ENCODE data around the gene CREB5. TPM values are rescaled to one million over a fixed set of nuclear protein-coding genes. Genes with fewer than 3 reads are reported as not detected.

Gene CREB5
- polyA plus RNA-seq, 6 donors from 2014 or later = 0.40 to 0.66 TPM; not detected in 4

- H3K4me1 Mint-ChIP-seq = peaks cover 22 to 29% (median 28%) of the 10 kb centered on the region in 3 donors
- H3K4me3 Mint-ChIP-seq = peak overlapping the region; percentile 86 to 98 (median 93)
- H3K27ac Mint-ChIP-seq = peak overlapping the region in 5 of 6 donors; percentile 50 to 98 (median 92)
- H3K9me3 Mint-ChIP-seq = peaks cover 0 to 4% (median 0%) of the 10 kb centered on the region in 7 donors
- peaks cover 54 to 87% (median 78%) of the 10 kb centered on the region in 3 donors for H3K27me3 Mint-ChIP-seq
- no peak for DNase-seq
- no peaks in the 10 kb centered on the region for H3K36me3 Mint-ChIP-seq
- peak; percentile 12 to 28 for ATAC-seq (ENCODE audit: low read depth in 2 of 2)
These were observed 2.3 kb upstream of the CREB5 start for GRCh38 chr7:28409716-28410627.

DNA sequence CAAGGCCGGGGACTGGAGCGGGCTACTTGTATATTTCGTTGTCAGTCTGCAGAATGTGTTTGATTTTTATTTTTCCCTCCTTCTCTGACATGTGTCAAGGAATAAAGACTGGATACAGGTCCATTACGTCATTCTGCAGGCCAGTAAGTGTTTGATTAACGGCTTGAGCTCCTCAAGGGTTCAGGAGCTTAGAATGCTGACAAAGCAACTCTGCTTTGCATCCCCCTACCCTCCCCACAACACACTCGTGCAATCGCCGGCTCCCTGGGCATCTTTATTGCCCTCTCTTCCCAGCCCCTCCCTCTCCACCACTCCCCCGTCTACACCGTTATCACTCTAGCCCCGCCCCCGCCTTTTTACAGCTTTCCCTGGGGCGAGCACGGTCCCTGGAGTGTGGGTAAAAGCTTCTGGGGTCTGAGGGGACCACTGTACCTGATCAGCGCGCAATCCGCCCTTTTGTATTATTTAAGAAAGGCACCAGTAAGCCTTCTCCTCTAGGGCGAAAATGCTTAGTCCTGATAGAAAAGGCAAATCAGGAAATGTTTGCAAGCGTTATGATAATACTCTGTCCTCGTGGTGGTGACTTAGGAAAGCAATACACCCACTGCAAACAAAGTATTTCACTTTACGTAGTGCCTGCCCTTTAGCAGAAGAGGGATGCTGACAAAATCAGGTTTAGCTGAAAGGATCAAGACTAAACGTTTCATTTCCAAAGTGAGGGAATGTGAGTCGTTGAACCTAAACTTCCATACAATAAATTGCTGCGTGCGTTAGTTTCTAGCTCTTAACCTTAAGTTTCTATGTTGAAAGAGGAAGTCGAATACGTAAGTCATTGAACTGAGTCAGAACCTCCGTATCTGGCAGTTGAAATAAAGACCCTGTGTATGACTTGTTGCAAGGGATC, 1.4 kb upstream of the CREB5 start:
- peaks cover 61 to 89% (median 80%) of the 10 kb centered on the region in 3 donors for H3K27me3 Mint-ChIP-seq
- peaks cover 22 to 29% (median 28%) of the 10 kb centered on the region in 3 donors for H3K4me1 Mint-ChIP-seq
- H3K4me3 Mint-ChIP-seq = peak overlapping the region; percentile 86 to 95 (median 92)
- peaks cover 0 to 4% (median 0%) of the 10 kb centered on the region in 7 donors for H3K9me3 Mint-ChIP-seq
- H3K27ac Mint-ChIP-seq = peak overlapping the region in 4 of 6 donors; percentile 32 to 86 (median 64)
- no peaks in the 10 kb centered on the region for H3K36me3 Mint-ChIP-seq
- peak; percentile 56 to 63 for ATAC-seq (ENCODE audit: low read depth in 2 of 2)
- peak; percentile 38 for DNase-seq

DNA sequence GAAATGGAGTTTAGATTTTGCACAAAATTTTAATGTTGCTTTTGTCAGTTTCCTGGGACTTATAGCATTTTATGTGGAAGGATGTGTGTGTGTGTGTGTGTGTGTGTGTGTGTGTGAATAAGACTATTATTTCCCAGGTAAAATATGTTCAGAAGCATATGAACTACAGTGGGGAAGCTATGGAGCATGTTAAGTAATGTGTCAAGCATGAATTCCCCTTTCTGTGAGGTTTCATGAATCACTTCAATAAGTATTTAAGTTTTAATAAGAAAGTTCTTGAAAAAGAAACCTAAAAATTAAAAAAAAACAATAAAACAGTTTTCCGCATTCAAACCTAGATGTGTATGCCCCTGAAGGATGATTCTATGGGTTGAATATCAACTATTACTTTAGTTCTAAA, 693 bp downstream of the CREB5 start:
- peaks cover 0 to 4% (median 0%) of the 10 kb centered on the region in 7 donors for H3K9me3 Mint-ChIP-seq
- peaks cover 59 to 83% (median 73%) of the 10 kb centered on the region in 3 donors for H3K27me3 Mint-ChIP-seq
- DNase-seq (no peak), ATAC-seq (ENCODE audit: low read depth in 2 of 2) (no peak)
- peaks cover 22 to 29% (median 28%) of the 10 kb centered on the region in 3 donors for H3K4me1 Mint-ChIP-seq
- H3K36me3 Mint-ChIP-seq = no peaks in the 10 kb centered on the region
- H3K4me3 Mint-ChIP-seq = no peak overlapping the region
- H3K27ac Mint-ChIP-seq = peak overlapping the region in 1 of 6 donors; percentile 5

DNA sequence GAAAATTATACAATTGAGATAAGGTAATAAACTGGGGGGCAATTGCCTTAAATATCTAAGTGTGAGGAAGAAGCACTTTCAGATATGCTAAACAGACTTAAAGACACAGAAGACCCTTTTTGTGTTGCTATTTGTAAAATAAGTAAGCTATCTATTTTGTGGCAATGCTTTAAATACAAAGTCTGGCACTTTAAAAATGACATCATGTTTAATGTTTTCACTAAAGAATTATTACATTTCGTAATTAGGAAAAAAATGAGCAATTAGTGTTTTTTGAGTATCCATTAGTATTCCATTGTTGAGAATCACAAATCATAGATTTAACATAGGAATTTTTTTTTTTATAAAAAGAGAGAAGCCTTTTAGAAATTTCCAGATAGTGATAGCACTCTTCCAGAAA, 2.1 kb downstream of the CREB5 start:
- Mint-ChIP-seq H3K27me3 (peaks cover 53 to 69% (median 62%) of the 10 kb centered on the region in 3 donors), H3K36me3 (no peaks in the 10 kb centered on the region), H3K4me3 (no peak overlapping the region), H3K4me1 (peaks cover 13 to 19% (median 18%) of the 10 kb centered on the region in 3 donors), H3K9me3 (peaks cover 0 to 1% (median 0%) of the 10 kb centered on the region in 7 donors), H3K27ac (no peak overlapping the region)
- ATAC-seq (ENCODE audit: low read depth in 2 of 2) (no peak), DNase-seq (no peak)

DNA sequence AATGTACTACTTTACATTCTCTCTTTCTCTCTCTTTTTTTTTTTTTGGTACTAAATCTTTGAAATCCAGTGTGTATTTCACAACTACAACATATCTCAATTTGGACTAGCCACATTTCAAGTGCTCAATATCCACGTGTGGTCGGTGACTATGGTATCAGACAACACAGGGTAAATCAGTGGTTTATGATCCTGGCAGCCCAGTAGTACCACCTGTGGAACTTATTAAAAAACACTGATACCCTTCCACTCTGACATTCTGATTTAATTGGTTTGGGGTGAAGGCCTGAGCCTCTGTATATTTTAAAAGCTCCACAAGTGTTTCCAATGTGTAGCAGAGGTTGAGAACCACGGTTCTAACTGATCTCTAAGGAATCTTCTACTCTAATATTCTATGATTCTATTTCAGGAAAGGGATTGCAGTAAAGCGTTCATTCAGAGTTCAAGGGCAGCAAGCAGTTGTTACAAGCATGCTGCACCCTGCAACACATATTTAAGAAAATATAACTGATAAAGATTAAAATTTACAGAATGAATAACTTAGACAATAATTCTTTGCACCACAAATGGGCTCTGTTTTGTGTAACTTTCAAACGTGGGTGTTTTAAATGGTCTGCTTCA, 5.1 kb downstream of the CREB5 start:
- no peak for ATAC-seq (ENCODE audit: low read depth in 2 of 2)
- Mint-ChIP-seq H3K27ac (no peak overlapping the region), H3K9me3 (no peaks in the 10 kb centered on the region), H3K4me3 (no peak overlapping the region), H3K36me3 (no peaks in the 10 kb centered on the region), H3K27me3 (peaks cover 33 to 54% (median 36%) of the 10 kb centered on the region in 3 donors), H3K4me1 (no peaks in the 10 kb centered on the region)
- DNase-seq = no peak

- ATAC-seq (ENCODE audit: low read depth in 2 of 2) = no peak
- H3K4me3 Mint-ChIP-seq = no peak overlapping the region
- peaks cover 25 to 50% (median 34%) of the 10 kb centered on the region in 3 donors for H3K27me3 Mint-ChIP-seq
- H3K36me3 Mint-ChIP-seq = no peaks in the 10 kb centered on the region
- DNase-seq = no peak
- H3K27ac Mint-ChIP-seq = no peak overlapping the region
- no peaks in the 10 kb centered on the region for H3K4me1 Mint-ChIP-seq
- H3K9me3 Mint-ChIP-seq = no peaks in the 10 kb centered on the region
These were observed 6.0 kb downstream of the CREB5 start for GRCh38 chr7:28418311-28418710.

DNA sequence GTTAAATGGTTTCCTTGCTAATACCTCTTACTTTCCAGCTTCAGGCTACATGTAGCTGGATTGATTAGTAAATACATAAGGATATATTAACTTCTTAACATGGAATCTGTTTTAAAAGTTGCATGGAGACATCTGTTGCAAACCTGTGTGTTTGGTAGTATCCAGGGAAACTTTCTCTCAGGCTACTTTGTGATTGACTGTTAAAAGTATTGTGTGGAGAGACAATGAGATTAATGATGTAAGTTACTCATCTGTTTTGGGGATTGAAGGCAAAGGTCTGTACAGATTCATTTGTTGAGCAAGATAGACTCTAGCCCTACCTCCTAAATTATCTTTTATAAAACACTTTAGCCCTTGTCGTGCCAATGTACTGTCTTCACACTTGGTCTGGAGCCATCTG, 6.6 kb downstream of the CREB5 start:
- ATAC-seq (ENCODE audit: low read depth in 2 of 2) (no peak), DNase-seq (no peak)
- Mint-ChIP-seq H3K4me3 (no peak overlapping the region), H3K27me3 (peaks cover 21 to 45% (median 33%) of the 10 kb centered on the region in 3 donors), H3K27ac (no peak overlapping the region), H3K36me3 (no peaks in the 10 kb centered on the region), H3K4me1 (no peaks in the 10 kb centered on the region), H3K9me3 (no peaks in the 10 kb centered on the region)

DNA sequence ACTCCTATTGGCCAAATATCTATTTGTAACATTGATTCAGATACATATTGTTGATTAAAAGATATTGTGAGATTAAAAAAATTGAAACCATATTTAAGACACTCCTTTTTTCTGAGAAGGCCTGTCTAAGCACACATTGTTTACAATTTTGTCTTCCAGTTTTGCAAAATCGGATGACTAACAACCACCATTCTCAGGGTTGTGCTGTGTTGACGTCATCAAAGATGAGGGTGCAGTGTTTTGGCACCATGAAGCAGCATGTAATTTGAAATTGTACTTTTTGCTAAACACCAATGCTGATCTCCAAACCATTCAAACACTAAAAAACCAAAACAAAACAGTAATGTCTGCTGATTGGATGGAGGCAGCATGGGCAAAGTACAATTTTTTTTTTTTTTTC, 7.4 kb downstream of the CREB5 start:
- H3K36me3 Mint-ChIP-seq = no peaks in the 10 kb centered on the region
- no peak for ATAC-seq (ENCODE audit: low read depth in 2 of 2)
- H3K4me3 Mint-ChIP-seq = no peak overlapping the region
- H3K4me1 Mint-ChIP-seq = no peaks in the 10 kb centered on the region
- DNase-seq = no peak
- H3K27ac Mint-ChIP-seq = no peak overlapping the region
- peaks cover 20 to 41% (median 28%) of the 10 kb centered on the region in 3 donors for H3K27me3 Mint-ChIP-seq
- no peaks in the 10 kb centered on the region for H3K9me3 Mint-ChIP-seq

DNA sequence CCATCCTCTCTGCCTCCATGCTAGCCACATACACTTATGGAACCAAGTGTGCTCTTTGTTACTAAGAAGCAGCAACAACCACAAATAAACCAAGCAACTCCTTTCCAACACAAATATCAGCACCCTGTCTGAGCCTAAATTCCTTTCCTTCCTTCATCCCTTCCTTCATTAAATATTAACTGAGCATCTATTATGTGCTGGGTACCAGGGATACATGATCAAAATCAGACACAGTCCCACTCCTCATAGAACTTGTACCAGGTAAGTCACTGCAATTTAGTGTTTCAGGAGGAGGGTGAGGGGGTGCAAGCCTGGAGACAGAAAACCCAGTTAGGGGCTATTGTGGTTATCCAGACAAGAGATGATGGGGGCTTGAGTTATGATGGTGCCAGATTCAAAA, 10.8 kb downstream of the CREB5 start:
- Mint-ChIP-seq H3K27ac (no peak overlapping the region), H3K4me1 (no peaks in the 10 kb centered on the region), H3K27me3 (peaks cover 8 to 24% (median 20%) of the 10 kb centered on the region in 3 donors), H3K36me3 (no peaks in the 10 kb centered on the region), H3K4me3 (no peak overlapping the region), H3K9me3 (no peaks in the 10 kb centered on the region)
- ATAC-seq (ENCODE audit: low read depth in 2 of 2) (no peak), DNase-seq (no peak)

GRCh38 chr7:28423918-28424514, 11.7 kb downstream of the CREB5 start:
- Mint-ChIP-seq H3K36me3 (no peaks in the 10 kb centered on the region), H3K27me3 (peaks cover 13 to 29% (median 27%) of the 10 kb centered on the region in 3 donors), H3K4me3 (no peak overlapping the region), H3K4me1 (no peaks in the 10 kb centered on the region), H3K9me3 (peaks cover 0 to 2% (median 0%) of the 10 kb centered on the region in 7 donors), H3K27ac (peak overlapping the region in 1 of 6 donors; percentile 0)
- peak in 1 of 2 donors; percentile 52 for ATAC-seq (ENCODE audit: low read depth in 2 of 2)
- DNase-seq = no peak

DNA sequence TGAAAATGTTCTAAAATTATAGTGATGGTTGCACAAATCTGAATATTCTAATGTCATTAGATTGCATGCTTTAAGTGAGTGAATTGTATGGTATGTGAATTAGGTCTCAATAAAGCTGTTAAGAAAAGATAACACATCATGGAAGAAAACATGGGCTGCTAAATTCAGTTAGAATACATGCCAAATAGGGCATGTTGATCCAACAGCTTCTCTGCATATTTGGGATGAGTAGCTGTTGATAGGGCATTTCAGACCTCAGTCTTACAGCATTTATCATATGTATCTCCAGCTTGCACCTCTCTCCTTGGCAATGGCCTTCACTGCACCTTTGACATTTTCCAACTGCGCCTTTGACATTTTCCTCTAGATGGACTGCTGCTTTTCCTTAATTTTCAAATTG, 13.2 kb downstream of the CREB5 start:
- peaks cover 0 to 2% (median 0%) of the 10 kb centered on the region in 7 donors for H3K9me3 Mint-ChIP-seq
- DNase-seq (no peak), ATAC-seq (ENCODE audit: low read depth in 2 of 2) (no peak)
- peaks cover 13 to 36% (median 34%) of the 10 kb centered on the region in 3 donors for H3K27me3 Mint-ChIP-seq
- no peak overlapping the region for H3K4me3 Mint-ChIP-seq
- H3K4me1 Mint-ChIP-seq = no peaks in the 10 kb centered on the region
- no peaks in the 10 kb centered on the region for H3K36me3 Mint-ChIP-seq
- no peak overlapping the region for H3K27ac Mint-ChIP-seq

- Mint-ChIP-seq H3K4me3 (no peak overlapping the region), H3K36me3 (no peaks in the 10 kb centered on the region), H3K9me3 (peaks cover 0 to 2% (median 0%) of the 10 kb centered on the region in 7 donors), H3K27ac (peak overlapping the region in 1 of 6 donors; percentile 55), H3K27me3 (peaks cover 13 to 49% (median 33%) of the 10 kb centered on the region in 3 donors), H3K4me1 (no peaks in the 10 kb centered on the region)
- DNase-seq (no peak), ATAC-seq (ENCODE audit: low read depth in 2 of 2) (no peak)
These were observed 14.9 kb downstream of the CREB5 start for GRCh38 chr7:28427236-28427635.

All from naive B cell (primary cell).